ENCODE data around the gene CREBL2.
"Not testable (repeated sequence)": the region's sequence is repeated elsewhere in the genome, so short reads cannot be mapped to it uniquely, and the experiment has no call there.

Gene CREBL2

DNA sequence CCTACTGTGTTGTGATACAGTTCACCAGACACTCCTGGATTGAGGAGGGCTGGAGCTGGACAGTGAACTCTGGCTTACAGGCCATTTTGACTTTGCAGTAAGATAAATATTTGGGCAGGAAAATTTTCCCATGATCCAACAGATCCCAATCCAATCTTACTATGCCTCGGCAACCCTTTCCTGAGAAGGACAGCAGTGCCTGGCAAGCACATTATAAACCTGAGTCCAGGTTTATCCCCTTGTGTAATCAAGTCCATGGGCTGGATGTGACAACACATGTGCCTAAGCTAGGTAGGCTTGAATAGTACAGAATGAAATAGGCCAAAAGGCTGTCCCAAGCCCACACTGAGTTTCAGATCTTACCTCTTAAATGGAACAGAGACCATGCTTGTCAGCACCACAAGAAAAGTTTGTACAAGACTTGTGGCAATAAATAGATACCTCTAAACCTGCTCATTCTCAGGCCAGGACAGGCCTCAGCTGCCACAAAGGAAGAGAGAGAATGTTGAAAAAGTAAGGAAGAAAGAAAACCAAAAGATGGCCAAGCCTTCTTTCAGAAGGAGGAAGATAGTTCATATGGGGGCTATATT is 34.9 kb downstream of the CREBL2 start:
- no peak overlapping the region for H3K4me3 ChIP-seq (ENCODE audit: low read depth, low read length)
- POLR2A ChIA-PET, result interaction anchor here (0.7 to 0.9 kb wide), 2 partner anchors 10 to 249 kb away, joined by 3 to 5 read pairs; no protein-coding TSS in a partner anchor
- TF ChIP-seq, protein P1, sequence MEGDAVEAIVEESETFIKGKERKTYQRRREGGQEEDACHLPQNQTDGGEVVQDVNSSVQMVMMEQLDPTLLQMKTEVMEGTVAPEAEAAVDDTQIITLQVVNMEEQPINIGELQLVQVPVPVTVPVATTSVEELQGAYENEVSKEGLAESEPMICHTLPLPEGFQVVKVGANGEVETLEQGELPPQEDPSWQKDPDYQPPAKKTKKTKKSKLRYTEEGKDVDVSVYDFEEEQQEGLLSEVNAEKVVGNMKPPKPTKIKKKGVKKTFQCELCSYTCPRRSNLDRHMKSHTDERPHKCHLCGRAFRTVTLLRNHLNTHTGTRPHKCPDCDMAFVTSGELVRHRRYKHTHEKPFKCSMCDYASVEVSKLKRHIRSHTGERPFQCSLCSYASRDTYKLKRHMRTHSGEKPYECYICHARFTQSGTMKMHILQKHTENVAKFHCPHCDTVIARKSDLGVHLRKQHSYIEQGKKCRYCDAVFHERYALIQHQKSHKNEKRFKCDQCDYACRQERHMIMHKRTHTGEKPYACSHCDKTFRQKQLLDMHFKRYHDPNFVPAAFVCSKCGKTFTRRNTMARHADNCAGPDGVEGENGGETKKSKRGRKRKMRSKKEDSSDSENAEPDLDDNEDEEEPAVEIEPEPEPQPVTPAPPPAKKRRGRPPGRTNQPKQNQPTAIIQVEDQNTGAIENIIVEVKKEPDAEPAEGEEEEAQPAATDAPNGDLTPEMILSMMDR (IDR thresholded peaks at IDR 0.05; ENCODE audit: insufficient read depth, low read length, missing control alignments), result no peak
- CTCF ChIA-PET, result interaction anchor here (0.9 to 3.6 kb wide), 12 partner anchors 8 to 270 kb away, joined by 3 to 26 read pairs (median 8); no protein-coding TSS in a partner anchor
- DNase-seq (ENCODE audit: low read depth, low spot score), result no peak

DNA sequence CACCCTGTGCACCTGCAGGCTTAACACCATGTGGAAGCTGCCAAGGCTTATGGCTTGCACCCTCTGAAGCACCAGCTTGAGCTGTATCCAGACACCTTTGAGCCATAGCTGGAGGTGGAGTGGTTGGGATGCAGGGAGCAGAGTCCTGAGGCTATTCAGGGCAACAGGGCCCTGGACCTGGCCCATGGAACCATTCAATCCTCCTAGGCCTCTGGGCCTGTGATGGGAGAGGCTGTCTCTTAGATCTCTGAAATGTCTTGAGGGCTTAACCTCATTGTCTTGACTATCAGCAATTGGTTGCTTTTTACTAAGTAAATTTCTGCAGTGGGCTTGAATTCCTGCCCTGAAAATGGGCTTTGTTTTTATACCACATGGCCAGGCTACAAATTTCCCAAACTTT is 36.6 kb downstream of the CREBL2 start:
- DNase-seq (ENCODE audit: low read depth, low spot score), result no peak
- ChIA-PET POLR2A (no interaction called here), CTCF (interaction anchor here (3.6 kb wide), 1 partner anchor 7 kb away, joined by 26 read pairs; no protein-coding TSS in a partner anchor)
- no peak overlapping the region for H3K4me3 ChIP-seq (ENCODE audit: low read depth, low read length)
- TF ChIP-seq, protein P1 (IDR thresholded peaks at IDR 0.05; ENCODE audit: insufficient read depth, low read length, missing control alignments), result no peak

DNA sequence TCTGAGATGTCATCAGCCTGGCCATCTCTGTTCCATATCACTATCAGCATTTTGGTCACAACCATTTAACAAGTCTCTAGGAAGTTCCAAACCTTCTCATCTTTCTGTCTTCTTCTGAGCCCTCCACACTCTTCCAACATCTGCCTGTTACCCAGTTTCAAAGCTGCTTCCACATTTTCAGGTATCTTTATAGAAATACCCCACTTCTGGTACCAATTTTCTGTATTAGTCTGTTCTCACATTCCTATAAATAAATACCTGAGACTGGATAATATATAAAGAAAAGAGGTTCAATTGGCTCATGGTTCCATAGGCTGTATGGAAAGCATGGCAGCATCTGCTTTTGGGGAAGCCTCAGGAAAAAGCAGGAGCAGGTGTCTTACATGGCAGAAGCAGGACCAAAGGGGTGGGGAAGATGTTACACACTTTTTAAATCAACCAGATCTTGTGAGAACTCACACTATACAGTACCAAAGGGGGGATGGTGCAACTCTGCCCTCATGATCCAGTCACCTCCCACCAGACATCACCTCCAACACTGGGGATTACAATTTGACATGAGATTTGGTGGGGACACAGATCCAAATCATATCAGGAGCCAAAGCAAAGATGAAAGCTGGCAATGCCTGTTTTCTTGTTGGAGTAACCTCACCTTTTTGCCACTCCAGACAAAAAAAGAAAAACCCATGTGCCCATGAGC is 37.4 kb downstream of the CREBL2 start:
- no peak overlapping the region for H3K4me3 ChIP-seq (ENCODE audit: low read depth, low read length)
- CTCF ChIA-PET, result interaction anchor here (1.0 to 1.6 kb wide), 2 partner anchors 10 to 261 kb away, joined by 3 to 5 read pairs; no protein-coding TSS in a partner anchor
- POLR2A ChIA-PET, result no interaction called here
- TF ChIP-seq, protein P1 (IDR thresholded peaks at IDR 0.05; ENCODE audit: insufficient read depth, low read length, missing control alignments), result no peak
- no peak for DNase-seq (ENCODE audit: low read depth, low spot score)

DNA sequence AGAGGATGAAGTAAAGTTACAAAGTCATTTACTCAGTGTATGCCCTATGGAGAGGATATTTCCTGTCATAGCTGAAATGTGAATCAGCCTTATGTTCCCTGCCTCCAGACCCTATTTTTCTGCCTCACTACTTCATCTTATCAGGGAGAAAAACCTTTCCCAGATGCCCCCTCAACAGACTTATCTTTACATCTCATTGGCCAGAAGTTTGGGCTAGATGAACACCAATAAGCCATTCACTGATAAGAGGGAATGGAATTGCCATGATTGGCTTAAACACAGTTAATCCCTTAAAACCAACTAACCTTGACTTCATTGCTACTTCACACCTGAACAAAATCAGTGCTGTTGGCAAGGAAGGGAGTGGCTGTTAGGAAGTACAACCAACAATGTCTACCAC is 40.1 kb downstream of the CREBL2 start:
- no peak overlapping the region for H3K4me3 ChIP-seq (ENCODE audit: low read depth, low read length)
- TF ChIP-seq, protein P1 (IDR thresholded peaks at IDR 0.05; ENCODE audit: insufficient read depth, low read length, missing control alignments), result no peak
- ChIA-PET CTCF (interaction anchor here (0.7 kb wide), 1 partner anchor 215 kb away, joined by 3 read pairs; no protein-coding TSS in a partner anchor), POLR2A (no interaction called here)
- DNase-seq (ENCODE audit: low read depth, low spot score), result no peak

DNA sequence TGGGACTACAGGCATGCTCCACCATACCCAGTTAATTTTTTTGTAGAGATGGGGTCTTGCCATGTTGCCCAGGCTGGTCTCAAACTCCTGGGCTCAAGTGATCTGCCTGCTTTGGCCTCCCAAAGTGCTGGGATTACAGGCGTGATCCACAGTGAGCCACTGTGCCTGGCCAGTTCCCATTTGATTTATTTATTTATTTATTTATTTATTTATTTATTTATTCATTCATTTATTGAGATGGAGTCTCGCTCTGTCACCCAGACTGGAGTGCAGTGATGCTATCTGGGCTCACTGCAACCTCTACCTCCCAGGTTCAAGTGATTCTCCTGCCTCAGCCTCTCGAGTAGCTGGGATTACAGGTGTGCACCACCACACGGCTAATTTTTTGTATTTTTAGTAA is 41.0 kb downstream of the CREBL2 start:
- POLR2A ChIA-PET; CTCF ChIA-PET; H3K4me3 ChIP-seq (ENCODE audit: low read depth, low read length); DNase-seq (ENCODE audit: low read depth, low spot score): not testable (repeated sequence)

DNA sequence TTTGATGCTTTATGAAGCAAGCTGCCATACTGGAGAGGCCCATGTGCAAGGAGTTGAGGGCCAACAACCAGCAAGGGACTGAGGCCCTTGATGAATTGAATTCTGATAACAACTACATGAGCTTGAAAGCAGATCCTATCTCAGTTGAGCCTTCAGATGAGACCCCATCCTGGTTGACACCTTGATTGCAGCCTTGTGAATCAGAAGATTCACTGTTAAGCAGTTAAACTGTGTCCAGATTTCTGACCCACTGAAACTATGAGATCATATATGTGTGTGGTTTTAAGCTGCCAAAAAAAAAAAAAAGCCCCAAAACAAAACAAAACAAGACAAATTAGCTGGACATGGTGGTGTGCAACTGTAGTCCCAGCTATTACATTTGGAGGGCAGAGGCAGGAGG is 42.2 kb downstream of the CREBL2 start:
- ChIA-PET CTCF (interaction anchor here (0.9 to 8.4 kb wide), 8 partner anchors 8 to 276 kb away, joined by 3 to 89 read pairs (median 6); partner anchors contain the start of gene CREBL2), POLR2A (no interaction called here)
- TF ChIP-seq, protein P1 (IDR thresholded peaks at IDR 0.05; ENCODE audit: insufficient read depth, low read length, missing control alignments), result no peak
- H3K4me3 ChIP-seq (ENCODE audit: low read depth, low read length), result no peak overlapping the region
- no peak for DNase-seq (ENCODE audit: low read depth, low spot score)
